Measurements from ENCODE around the gene ZNF423.

Gene ZNF423

GRCh38 chr16:49458656-49459445 is 397.1 kb downstream of the ZNF423 start:
- DNase-seq (ENCODE audit: extremely low read depth, low read depth), result no peak
- TF ChIP-seq CTCF (IDR thresholded peaks at IDR 0.05; ENCODE audit: low read depth, low read length), result no peak

GRCh38 chr16:49458243-49458642 is 397.7 kb downstream of the ZNF423 start:
- no peak for DNase-seq (ENCODE audit: extremely low read depth, low read depth)
- no peak for TF ChIP-seq CTCF (IDR thresholded peaks at IDR 0.05; ENCODE audit: low read depth, low read length)

GRCh38 chr16:49457196-49457595 is 398.7 kb downstream of the ZNF423 start:
- TF ChIP-seq CTCF (IDR thresholded peaks at IDR 0.05; ENCODE audit: low read depth, low read length), result no peak
- DNase-seq (ENCODE audit: extremely low read depth, low read depth), result no peak

- no peak for DNase-seq (ENCODE audit: extremely low read depth, low read depth)
- TF ChIP-seq CTCF (IDR thresholded peaks at IDR 0.05; ENCODE audit: low read depth, low read length), result no peak
Measured at GRCh38 chr16:49456763-49457162, 399.1 kb downstream of the ZNF423 start.

GRCh38 chr16:49455991-49456745 is 399.7 kb downstream of the ZNF423 start:
- no peak for DNase-seq (ENCODE audit: extremely low read depth, low read depth)
- TF ChIP-seq CTCF (IDR thresholded peaks at IDR 0.05; ENCODE audit: low read depth, low read length), result no peak

- no peak for DNase-seq (ENCODE audit: extremely low read depth, low read depth)
- TF ChIP-seq CTCF (IDR thresholded peaks at IDR 0.05; ENCODE audit: low read depth, low read length), result no peak
Measured at GRCh38 chr16:49455181-49455990, 400.5 kb downstream of the ZNF423 start.

Measured in AG09319 (cell line).